GM23338 (cell line): ENCODE measurements around the gene ZCCHC24. TPM values are rescaled to one million over a fixed set of nuclear protein-coding genes. Genes with fewer than 3 reads are reported as not detected.

Source experiments
- ATAC-seq: fragments of 200-7000 bp; cut with Tn5 transposase; 3 replicates; pipeline ENCODE4 v1.9.1; 2020
- DNase-seq: peaks from one replicate; pipeline ENCODE4 v3.0.0-alpha.2; 2015; ENCODE audit warnings: low spot score
- H2AFZ ChIP-seq: fragments of 200-600 bp; sonication (generic); 2 replicates; pipeline ENCODE4 v1.8.0; 2016; ENCODE audit warnings: antibody characterized with exemption, mild to moderate bottlenecking, moderate library complexity
- H3F3A ChIP-seq: fragments of 200-600 bp; sonication (generic); replicated peaks from 2 replicates; pipeline ENCODE4 v1.8.0; 2017; ENCODE audit warnings: antibody characterized with exemption, mixed run types, low read depth
- H3K27ac ChIP-seq: fragments of 200-600 bp; sonication (generic); 2 replicates; pipeline ENCODE4 v1.6.1; 2016; ENCODE audit warnings: low read depth
- H3K27me3 ChIP-seq: fragments of 200-600 bp; sonication (generic); 2 replicates; pipeline ENCODE4 v1.8.0; 2016; ENCODE audit warnings: mild to moderate bottlenecking, mixed run types, moderate library complexity; ENCODE audit not compliant: insufficient read depth
- H3K36me3 ChIP-seq: fragments of 200-600 bp; sonication (generic); 2 replicates; pipeline ENCODE4 v1.8.0; 2016; ENCODE audit warnings: mild to moderate bottlenecking; ENCODE audit not compliant: insufficient read depth
- H3K4me1 ChIP-seq: fragments of 200-600 bp; sonication (generic); 2 replicates; pipeline ENCODE4 v1.8.0; 2016; ENCODE audit warnings: mild to moderate bottlenecking, moderate library complexity; ENCODE audit not compliant: insufficient read depth
- H3K4me2 ChIP-seq: fragments of 200-600 bp; sonication (generic); 2 replicates; pipeline ENCODE4 v1.7.1; 2017; ENCODE audit warnings: mixed run types
- H3K4me3 ChIP-seq: fragments of 200-600 bp; sonication (generic); 2 replicates; pipeline ENCODE4 v1.6.1; 2016; ENCODE audit warnings: mixed run types
- H3K79me2 ChIP-seq: fragments of 200-600 bp; sonication (generic); replicated peaks from 2 replicates; pipeline ENCODE4 v1.8.0; 2017; ENCODE audit warnings: mild to moderate bottlenecking; ENCODE audit not compliant: insufficient read depth
- H3K9me2 ChIP-seq: fragments of 200-600 bp; sonication (generic); 2 replicates; pipeline ENCODE4 v1.8.0; 2017; ENCODE audit not compliant: insufficient read depth
- H4K20me1 ChIP-seq: fragments of 200-600 bp; sonication (generic); replicated peaks from 2 replicates; pipeline ENCODE4 v1.8.0; 2017; ENCODE audit warnings: mild to moderate bottlenecking; ENCODE audit not compliant: insufficient read depth
- H3K27ac Mint-ChIP-seq: 2 replicates; pipeline ENCODE4 v1.8.0; 2020; ENCODE audit warnings: inconsistent platforms, mild to moderate bottlenecking, moderate library complexity, mixed read lengths
- H3K27me3 Mint-ChIP-seq: 3 replicates; pipeline ENCODE4 v1.8.0; 2022; ENCODE audit warnings: low read depth, mild to moderate bottlenecking, moderate library complexity, mixed read lengths, inconsistent platforms; ENCODE audit not compliant: insufficient read depth, poor library complexity
- H3K36me3 Mint-ChIP-seq: 3 replicates; pipeline ENCODE4 v1.8.0; 2021; ENCODE audit warnings: low read depth, mild to moderate bottlenecking, inconsistent platforms, moderate library complexity, mixed read lengths
- H3K4me1 Mint-ChIP-seq: 3 replicates; pipeline ENCODE4 v1.8.0; 2020; ENCODE audit warnings: mild to moderate bottlenecking, inconsistent platforms, mixed read lengths
- H3K4me3 Mint-ChIP-seq: 3 replicates; pipeline ENCODE4 v1.8.0; 2021; ENCODE audit warnings: moderate library complexity, mild to moderate bottlenecking, inconsistent platforms, mixed read lengths
- H3K9me3 Mint-ChIP-seq: 3 replicates; pipeline ENCODE4 v1.8.0; 2020; ENCODE audit warnings: moderate library complexity, mild to moderate bottlenecking, inconsistent platforms, mixed read lengths
- CREB1 ChIP-seq: fragments of 250-450 bp; sonication (Bioruptor Pico); IDR thresholded peaks from 2 replicates; pipeline ENCODE4 v1.5.0; 2020; ENCODE audit warnings: low read depth, mild to moderate bottlenecking, moderate library complexity
- EZH2 ChIP-seq: fragments of 200-600 bp; sonication (generic); IDR thresholded peaks from one replicate; pipeline ENCODE4 v1.8.0; 2017; ENCODE audit warnings: antibody characterized with exemption, mild to moderate bottlenecking, low read depth; ENCODE audit not compliant: unreplicated experiment
- EZH2phosphoT487 ChIP-seq: fragments of 200-600 bp; sonication (generic); IDR thresholded peaks from one replicate; pipeline ENCODE4 v1.8.1; 2018; ENCODE audit warnings: antibody characterized with exemption; ENCODE audit not compliant: unreplicated experiment
- JUNB ChIP-seq: IDR thresholded peaks from one replicate; pipeline ENCODE4 v1.6.1; 2016; ENCODE audit warnings: antibody characterized with exemption; ENCODE audit not compliant: unreplicated experiment
- NANOG ChIP-seq: IDR thresholded peaks from 2 replicates; pipeline ENCODE4 v1.6.1; 2016; ENCODE audit warnings: antibody characterized with exemption, borderline replicate concordance
- POLR2AphosphoS5 ChIP-seq: IDR thresholded peaks from 2 replicates; pipeline ENCODE4 v1.6.1; 2016; ENCODE audit warnings: antibody characterized with exemption, low read depth
- STAT1 ChIP-seq: IDR thresholded peaks from one replicate; pipeline ENCODE4 v1.6.1; 2016; ENCODE audit warnings: antibody characterized with exemption; ENCODE audit not compliant: unreplicated experiment
- ZNF114 ChIP-seq: fragments of 250-450 bp; sonication (Bioruptor Pico); IDR thresholded peaks from 2 replicates; pipeline ENCODE4 v1.5.0; 2020; ENCODE audit warnings: mild to moderate bottlenecking, moderate library complexity
- ZNF331 ChIP-seq: fragments of 250-450 bp; sonication (Bioruptor Pico); IDR thresholded peaks from 2 replicates; pipeline ENCODE4 v1.5.0; 2020; ENCODE audit warnings: low read depth, mild to moderate bottlenecking, moderate library complexity
- polyA plus RNA-seq: library from polyadenylated mRNA; unstranded; fragments of >200 nt; fragmentation: Nextera tagmentation; extraction: Ambion mirVana; gene quantifications from 2 replicates; pipeline ENCODE4 v1.2.1, GENCODE V29; 2016
- total RNA-seq: library from RNA; depleted of rRNA; stranded (reverse); fragments of >200 nt; shearing (Covaris generic); gene quantifications from 2 replicates; pipeline ENCODE4 v1.2.3, GENCODE V29; 2014
- TF ChIP-seq, protein P1 (sequence below): fragments of 250-450 bp; sonication (Bioruptor Pico); IDR thresholded peaks from 2 replicates; pipeline ENCODE4 v1.5.0; 2020; ENCODE audit warnings: mild to moderate bottlenecking, moderate library complexity
- TF ChIP-seq, protein P2 (sequence below): IDR thresholded peaks from one replicate; pipeline ENCODE4 v1.6.1; 2018; ENCODE audit warnings: antibody characterized with exemption; ENCODE audit not compliant: unreplicated experiment
- TF ChIP-seq, protein P3 (sequence below), 2 experiments: fragments of 200-600 bp in 1 of 2; sonication (generic) in 1 of 2; conservative IDR thresholded peaks; 2 replicates each; pipeline versions ENCODE4 v1.5.1 to v1.6.1; 2016 to 2017; ENCODE audit warnings: antibody characterized with exemption in 2 of 2, low read depth in 2 of 2, mild to moderate bottlenecking in 2 of 2, moderate library complexity in 1 of 2
- TF ChIP-seq, protein P4 (sequence below): IDR thresholded peaks from 2 replicates; pipeline ENCODE4 v1.6.1; 2016; ENCODE audit warnings: antibody characterized with exemption

The ZCCHC24 gene
- total and polyA plus RNA-seq, 2 experiments from 2014 or later = 2.0 to 10.1 TPM

DNA sequence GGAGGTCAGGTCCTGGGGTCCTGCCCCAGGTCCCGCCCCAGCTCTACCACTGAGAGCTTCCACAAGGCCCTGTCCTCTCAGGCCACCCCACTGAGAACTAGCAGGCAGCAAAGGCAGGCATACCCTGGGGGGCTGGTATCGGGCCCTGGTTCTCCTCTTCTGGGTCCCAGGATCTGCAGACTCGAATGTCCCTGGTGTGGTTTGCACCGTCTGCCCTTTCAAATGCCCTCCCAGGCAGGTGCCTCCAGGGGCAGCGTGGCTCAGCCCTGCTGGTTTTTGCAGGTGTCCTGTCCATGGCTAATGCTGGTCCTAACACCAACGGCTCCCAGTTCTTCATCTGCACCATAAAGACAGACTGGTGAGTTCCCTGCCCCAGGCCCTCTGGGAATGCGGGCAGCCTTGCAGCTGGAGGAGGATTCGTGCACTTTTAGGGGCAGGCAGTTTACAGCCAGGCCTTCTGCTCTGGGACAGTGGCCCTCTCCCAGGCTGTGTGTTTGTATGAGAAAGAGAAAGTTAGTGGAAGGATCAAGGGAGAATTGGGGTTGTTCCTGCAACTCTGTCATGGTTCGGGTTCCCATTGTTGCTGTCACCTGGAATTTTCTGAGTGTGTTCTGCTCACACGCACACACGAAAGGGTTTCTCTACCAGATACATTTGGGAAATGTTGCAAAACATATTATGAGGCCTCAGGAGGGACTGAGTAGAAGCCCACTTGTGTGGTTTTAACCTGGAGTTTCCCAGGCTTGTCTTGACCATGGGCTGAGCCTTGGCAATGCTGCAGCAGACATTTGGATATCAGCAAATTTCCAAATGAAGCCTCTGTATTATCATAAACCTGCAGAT, 93.2 kb downstream of the ZCCHC24 start:
- no peaks in the 10 kb centered on the region for H3K9me3 Mint-ChIP-seq
- peaks cover 11% of the 10 kb centered on the region for H3K79me2 ChIP-seq

More for the DNA sequence above, 93.2 kb downstream of the ZCCHC24 start:
- Histone ChIP-seq H3K36me3 (no peaks in the 10 kb centered on the region; the same call in 1 of the 2 replicates), H3K27ac (no peak overlapping the region), H3K4me2 (no peak overlapping the region), H4K20me1 (peaks cover 20% of the 10 kb centered on the region; the same call in 1 of the 2 replicates), H3K4me3 (no peak overlapping the region), H3K9me2 (no peaks in the 10 kb centered on the region), H3K4me1 (peaks cover 7% of the 10 kb centered on the region), H3K27me3 (no peaks in the 10 kb centered on the region), H3F3A (no peaks in the 10 kb centered on the region), H2AFZ (no peak overlapping the region)
- no peak for TF ChIP-seq JUNB
- no peak for TF ChIP-seq ZNF114 (CRISPR knock-in tag)
- TF ChIP-seq NANOG = no peak
- TF ChIP-seq, protein P1, sequence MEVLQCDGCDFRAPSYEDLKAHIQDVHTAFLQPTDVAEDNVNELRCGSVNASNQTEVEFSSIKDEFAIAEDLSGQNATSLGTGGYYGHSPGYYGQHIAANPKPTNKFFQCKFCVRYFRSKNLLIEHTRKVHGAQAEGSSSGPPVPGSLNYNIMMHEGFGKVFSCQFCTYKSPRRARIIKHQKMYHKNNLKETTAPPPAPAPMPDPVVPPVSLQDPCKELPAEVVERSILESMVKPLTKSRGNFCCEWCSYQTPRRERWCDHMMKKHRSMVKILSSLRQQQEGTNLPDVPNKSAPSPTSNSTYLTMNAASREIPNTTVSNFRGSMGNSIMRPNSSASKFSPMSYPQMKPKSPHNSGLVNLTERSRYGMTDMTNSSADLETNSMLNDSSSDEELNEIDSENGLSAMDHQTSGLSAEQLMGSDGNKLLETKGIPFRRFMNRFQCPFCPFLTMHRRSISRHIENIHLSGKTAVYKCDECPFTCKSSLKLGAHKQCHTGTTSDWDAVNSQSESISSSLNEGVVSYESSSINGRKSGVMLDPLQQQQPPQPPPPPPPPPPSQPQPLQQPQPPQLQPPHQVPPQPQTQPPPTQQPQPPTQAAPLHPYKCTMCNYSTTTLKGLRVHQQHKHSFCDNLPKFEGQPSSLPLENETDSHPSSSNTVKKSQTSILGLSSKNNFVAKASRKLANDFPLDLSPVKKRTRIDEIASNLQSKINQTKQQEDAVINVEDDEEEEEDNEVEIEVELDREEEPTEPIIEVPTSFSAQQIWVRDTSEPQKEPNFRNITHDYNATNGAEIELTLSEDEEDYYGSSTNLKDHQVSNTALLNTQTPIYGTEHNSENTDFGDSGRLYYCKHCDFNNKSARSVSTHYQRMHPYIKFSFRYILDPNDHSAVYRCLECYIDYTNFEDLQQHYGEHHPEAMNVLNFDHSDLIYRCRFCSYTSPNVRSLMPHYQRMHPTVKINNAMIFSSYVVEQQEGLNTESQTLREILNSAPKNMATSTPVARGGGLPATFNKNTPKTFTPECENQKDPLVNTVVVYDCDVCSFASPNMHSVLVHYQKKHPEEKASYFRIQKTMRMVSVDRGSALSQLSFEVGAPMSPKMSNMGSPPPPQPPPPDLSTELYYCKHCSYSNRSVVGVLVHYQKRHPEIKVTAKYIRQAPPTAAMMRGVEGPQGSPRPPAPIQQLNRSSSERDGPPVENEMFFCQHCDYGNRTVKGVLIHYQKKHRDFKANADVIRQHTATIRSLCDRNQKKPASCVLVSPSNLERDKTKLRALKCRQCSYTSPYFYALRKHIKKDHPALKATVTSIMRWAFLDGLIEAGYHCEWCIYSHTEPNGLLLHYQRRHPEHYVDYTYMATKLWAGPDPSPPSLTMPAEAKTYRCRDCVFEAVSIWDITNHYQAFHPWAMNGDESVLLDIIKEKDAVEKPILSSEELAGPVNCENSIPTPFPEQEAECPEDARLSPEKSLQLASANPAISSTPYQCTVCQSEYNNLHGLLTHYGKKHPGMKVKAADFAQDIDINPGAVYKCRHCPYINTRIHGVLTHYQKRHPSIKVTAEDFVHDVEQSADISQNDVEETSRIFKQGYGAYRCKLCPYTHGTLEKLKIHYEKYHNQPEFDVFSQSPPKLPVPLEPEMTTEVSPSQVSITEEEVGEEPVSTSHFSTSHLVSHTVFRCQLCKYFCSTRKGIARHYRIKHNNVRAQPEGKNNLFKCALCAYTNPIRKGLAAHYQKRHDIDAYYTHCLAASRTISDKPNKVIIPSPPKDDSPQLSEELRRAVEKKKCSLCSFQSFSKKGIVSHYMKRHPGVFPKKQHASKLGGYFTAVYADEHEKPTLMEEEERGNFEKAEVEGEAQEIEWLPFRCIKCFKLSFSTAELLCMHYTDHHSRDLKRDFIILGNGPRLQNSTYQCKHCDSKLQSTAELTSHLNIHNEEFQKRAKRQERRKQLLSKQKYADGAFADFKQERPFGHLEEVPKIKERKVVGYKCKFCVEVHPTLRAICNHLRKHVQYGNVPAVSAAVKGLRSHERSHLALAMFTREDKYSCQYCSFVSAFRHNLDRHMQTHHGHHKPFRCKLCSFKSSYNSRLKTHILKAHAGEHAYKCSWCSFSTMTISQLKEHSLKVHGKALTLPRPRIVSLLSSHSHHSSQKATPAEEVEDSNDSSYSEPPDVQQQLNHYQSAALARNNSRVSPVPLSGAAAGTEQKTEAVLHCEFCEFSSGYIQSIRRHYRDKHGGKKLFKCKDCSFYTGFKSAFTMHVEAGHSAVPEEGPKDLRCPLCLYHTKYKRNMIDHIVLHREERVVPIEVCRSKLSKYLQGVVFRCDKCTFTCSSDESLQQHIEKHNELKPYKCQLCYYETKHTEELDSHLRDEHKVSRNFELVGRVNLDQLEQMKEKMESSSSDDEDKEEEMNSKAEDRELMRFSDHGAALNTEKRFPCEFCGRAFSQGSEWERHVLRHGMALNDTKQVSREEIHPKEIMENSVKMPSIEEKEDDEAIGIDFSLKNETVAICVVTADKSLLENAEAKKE (CRISPR knock-in tag) = no peak
- TF ChIP-seq, protein P2, sequence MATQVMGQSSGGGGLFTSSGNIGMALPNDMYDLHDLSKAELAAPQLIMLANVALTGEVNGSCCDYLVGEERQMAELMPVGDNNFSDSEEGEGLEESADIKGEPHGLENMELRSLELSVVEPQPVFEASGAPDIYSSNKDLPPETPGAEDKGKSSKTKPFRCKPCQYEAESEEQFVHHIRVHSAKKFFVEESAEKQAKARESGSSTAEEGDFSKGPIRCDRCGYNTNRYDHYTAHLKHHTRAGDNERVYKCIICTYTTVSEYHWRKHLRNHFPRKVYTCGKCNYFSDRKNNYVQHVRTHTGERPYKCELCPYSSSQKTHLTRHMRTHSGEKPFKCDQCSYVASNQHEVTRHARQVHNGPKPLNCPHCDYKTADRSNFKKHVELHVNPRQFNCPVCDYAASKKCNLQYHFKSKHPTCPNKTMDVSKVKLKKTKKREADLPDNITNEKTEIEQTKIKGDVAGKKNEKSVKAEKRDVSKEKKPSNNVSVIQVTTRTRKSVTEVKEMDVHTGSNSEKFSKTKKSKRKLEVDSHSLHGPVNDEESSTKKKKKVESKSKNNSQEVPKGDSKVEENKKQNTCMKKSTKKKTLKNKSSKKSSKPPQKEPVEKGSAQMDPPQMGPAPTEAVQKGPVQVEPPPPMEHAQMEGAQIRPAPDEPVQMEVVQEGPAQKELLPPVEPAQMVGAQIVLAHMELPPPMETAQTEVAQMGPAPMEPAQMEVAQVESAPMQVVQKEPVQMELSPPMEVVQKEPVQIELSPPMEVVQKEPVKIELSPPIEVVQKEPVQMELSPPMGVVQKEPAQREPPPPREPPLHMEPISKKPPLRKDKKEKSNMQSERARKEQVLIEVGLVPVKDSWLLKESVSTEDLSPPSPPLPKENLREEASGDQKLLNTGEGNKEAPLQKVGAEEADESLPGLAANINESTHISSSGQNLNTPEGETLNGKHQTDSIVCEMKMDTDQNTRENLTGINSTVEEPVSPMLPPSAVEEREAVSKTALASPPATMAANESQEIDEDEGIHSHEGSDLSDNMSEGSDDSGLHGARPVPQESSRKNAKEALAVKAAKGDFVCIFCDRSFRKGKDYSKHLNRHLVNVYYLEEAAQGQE = no peak
- no peak for TF ChIP-seq EZH2
- TF ChIP-seq CREB1 (CRISPR knock-in tag) = no peak
- TF ChIP-seq EZH2phosphoT487 = no peak
- no peak for TF ChIP-seq STAT1
- TF ChIP-seq POLR2AphosphoS5 = no peak
- TF ChIP-seq, protein P3, sequence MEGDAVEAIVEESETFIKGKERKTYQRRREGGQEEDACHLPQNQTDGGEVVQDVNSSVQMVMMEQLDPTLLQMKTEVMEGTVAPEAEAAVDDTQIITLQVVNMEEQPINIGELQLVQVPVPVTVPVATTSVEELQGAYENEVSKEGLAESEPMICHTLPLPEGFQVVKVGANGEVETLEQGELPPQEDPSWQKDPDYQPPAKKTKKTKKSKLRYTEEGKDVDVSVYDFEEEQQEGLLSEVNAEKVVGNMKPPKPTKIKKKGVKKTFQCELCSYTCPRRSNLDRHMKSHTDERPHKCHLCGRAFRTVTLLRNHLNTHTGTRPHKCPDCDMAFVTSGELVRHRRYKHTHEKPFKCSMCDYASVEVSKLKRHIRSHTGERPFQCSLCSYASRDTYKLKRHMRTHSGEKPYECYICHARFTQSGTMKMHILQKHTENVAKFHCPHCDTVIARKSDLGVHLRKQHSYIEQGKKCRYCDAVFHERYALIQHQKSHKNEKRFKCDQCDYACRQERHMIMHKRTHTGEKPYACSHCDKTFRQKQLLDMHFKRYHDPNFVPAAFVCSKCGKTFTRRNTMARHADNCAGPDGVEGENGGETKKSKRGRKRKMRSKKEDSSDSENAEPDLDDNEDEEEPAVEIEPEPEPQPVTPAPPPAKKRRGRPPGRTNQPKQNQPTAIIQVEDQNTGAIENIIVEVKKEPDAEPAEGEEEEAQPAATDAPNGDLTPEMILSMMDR (conservative IDR thresholded peaks at IDR 0.05; ENCODE audit: low read depth in 2 of 2) = no peak
- TF ChIP-seq ZNF331 = no peak
- TF ChIP-seq, protein P4, sequence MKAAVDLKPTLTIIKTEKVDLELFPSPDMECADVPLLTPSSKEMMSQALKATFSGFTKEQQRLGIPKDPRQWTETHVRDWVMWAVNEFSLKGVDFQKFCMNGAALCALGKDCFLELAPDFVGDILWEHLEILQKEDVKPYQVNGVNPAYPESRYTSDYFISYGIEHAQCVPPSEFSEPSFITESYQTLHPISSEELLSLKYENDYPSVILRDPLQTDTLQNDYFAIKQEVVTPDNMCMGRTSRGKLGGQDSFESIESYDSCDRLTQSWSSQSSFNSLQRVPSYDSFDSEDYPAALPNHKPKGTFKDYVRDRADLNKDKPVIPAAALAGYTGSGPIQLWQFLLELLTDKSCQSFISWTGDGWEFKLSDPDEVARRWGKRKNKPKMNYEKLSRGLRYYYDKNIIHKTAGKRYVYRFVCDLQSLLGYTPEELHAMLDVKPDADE = no peak
- peaks cover 3% of the 10 kb centered on the region for H3K27me3 Mint-ChIP-seq
- H3K27ac Mint-ChIP-seq = no peak overlapping the region
- DNase-seq (no peak), ATAC-seq (no peak)
- no peak overlapping the region; the same call in 2 of the 3 replicates for H3K4me3 Mint-ChIP-seq
- H3K4me1 Mint-ChIP-seq = peaks cover 5% of the 10 kb centered on the region; the same call in 1 of the 3 replicates
- H3K36me3 Mint-ChIP-seq = peaks cover 78% of the 10 kb centered on the region
